LHCN-M2 (cell line): ENCODE measurements around the gene SLC35D2. TPM values are rescaled to one million over a fixed set of nuclear protein-coding genes. Genes with fewer than 3 reads are reported as not detected.
A peak's percentile ranks its signal among the peaks of the same experiment; 100 is the strongest.
"Not testable (repeated sequence)": the region's sequence is repeated elsewhere in the genome, so short reads cannot be mapped to it uniquely, and the experiment has no call there.

Source experiments
- DNase-seq: peaks from one replicate; pipeline ENCODE4 v3.0.0-alpha.2; 2012; ENCODE audit warnings: low read depth
- total RNA-seq: library from RNA; depleted of rRNA; stranded (reverse); fragments of >200 nt; gene quantifications from 2 replicates; pipeline ENCODE4 v1.2.3, GENCODE V29; 2014

The SLC35D2 gene
- total RNA-seq, 1 experiment from 2014 or later: 16.6 TPM

- no peak for DNase-seq
Observed at GRCh38 chr9:96361668-96362067, 21.8 kb downstream of the SLC35D2 start.

DNA sequence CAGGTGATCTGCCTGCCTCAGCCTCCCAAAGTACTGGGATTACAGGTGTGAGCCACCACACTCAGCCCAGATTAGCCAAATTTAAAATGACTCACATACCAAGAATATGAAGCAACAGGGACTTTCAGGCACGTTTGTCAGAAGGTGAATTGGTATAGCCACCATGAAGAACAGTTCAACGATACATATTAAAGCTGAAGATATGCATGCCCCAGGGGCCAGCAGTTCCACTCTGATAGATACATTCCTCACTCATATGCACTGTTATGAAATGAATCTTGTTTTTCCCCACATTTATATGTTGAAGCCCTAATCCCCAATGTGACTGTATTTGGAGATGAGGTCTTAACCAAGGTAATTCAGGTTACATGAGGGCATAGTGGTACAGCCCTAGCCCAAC is 22.5 kb downstream of the SLC35D2 start:
- no peak for DNase-seq

DNA sequence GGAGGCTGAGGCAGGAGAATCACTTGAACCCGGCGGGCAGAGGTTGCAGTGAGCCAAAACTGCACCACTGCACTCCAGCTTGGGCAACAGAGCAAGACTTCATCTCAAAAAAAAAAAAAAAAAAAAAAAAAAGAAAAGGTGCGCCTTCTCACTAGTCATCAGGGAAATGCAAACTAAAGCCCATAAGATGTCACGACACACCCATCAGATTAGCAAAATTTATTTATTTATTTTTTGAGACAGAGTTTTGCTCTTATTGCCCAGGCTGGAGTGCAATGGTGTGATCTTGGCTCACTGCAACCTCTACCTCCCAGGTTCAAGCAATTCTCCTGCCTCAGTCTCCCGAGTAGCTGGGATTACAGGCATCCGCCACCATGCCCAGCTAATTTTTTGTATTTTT is 23.0 kb downstream of the SLC35D2 start:
- DNase-seq: not testable (repeated sequence)

- DNase-seq: no peak
Observed at GRCh38 chr9:96350866-96351265, 32.6 kb downstream of the SLC35D2 start.

- DNase-seq: no peak
Observed at GRCh38 chr9:96348261-96348660, 35.2 kb downstream of the SLC35D2 start.

DNA sequence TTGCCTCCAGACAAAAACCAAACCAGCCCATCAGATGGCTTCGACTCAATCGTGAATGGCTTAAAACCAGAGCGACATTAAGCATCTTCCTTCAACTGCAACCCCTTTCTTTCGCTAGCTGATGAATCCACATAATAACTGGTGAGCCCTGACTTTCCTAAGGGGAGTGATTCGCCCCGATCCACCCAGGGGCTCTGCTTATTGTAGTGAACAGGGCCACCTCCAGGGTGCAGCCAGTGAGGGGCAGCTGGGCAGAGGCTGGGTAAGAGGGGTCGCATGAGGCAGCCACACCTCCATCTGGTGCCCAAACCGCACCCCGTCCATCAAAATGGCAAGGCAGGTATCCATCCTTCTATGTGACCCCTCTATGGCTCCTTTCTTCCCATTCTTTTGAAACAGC is 38.0 kb downstream of the SLC35D2 start:
- no peak for DNase-seq

DNA sequence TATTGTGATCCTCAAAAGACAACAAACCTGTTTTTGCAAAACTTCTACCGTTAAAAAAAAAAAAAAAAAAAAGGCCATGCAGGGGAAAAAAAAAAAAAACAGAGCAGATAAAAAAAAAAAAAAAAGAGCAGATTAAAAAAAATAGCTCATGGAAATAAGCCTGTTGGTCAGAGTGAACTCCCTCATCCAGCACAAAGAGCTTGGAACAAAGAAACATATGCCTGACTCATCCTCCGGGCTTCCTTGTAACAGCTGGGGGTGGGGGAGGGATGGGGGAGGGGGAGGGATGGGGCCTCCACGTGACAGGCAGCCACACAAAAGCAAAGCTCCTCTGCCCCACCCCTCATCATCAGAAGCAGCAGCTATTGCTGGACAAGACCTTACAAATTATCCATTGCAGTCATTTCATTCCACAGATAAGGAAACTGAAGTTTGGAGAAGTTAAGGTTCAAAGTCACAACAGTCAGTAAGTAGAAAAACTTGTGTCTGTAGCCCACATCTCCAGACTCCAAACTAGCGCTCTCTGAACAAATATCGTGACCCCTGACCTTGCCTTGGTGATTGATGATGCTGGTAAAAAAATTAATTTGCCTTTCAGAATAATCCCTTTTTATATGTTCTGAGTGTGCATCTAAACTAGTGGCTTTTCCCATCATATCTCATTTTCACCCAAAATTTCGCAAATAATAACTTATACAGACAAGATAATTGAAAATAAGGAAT is 38.9 kb downstream of the SLC35D2 start:
- DNase-seq: peak; percentile 96

DNA sequence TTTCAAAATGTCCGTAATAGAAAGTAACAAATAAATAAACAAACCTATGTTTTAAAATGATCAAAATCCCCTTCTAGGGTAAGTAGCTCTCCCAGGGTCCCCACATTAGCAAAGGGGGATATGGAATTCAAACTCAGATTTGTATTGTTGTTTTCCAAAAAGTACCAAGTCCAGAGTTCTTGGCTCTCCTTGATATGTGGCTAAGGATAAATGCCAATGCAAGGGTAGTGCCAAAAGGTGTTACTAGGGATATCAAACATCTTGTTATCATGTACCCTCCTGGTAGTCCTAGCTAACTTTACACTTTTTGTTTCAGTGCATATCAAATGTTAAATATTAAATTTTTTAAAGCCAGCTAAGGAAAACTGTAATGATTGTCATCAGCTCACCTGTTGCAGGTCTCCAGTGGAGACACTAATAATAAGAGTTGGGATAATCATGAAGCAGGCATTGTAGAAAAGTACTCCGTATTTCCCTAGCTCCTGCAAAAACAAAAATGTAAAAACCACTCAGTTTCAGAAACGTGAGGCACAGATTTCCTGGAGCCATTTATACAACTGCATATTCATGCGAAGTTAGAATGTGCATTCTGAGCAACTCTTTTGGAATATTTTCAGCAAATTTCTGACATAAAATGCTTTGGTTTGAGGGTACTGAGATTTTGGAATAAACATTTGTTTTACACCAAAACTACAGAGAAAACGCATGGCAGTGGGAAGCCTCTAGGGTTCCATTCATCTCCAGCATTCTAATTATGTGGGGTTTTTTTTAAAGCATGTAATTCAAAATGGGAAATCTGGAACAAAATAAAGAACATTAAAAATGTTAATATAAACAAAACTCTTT is 39.8 kb downstream of the SLC35D2 start:
- no peak for DNase-seq

GRCh38 chr9:96342571-96343245 is 40.8 kb downstream of the SLC35D2 start:
- no peak for DNase-seq

- DNase-seq: no peak
Observed at GRCh38 chr9:96340707-96341106, 42.8 kb downstream of the SLC35D2 start.

GRCh38 chr9:96338299-96338698 is 45.2 kb downstream of the SLC35D2 start:
- no peak for DNase-seq

GRCh38 chr9:96333958-96334357 is 49.6 kb downstream of the SLC35D2 start:
- no peak for DNase-seq

GRCh38 chr9:96331236-96331947 is 52.1 kb downstream of the SLC35D2 start:
- DNase-seq: no peak

DNA sequence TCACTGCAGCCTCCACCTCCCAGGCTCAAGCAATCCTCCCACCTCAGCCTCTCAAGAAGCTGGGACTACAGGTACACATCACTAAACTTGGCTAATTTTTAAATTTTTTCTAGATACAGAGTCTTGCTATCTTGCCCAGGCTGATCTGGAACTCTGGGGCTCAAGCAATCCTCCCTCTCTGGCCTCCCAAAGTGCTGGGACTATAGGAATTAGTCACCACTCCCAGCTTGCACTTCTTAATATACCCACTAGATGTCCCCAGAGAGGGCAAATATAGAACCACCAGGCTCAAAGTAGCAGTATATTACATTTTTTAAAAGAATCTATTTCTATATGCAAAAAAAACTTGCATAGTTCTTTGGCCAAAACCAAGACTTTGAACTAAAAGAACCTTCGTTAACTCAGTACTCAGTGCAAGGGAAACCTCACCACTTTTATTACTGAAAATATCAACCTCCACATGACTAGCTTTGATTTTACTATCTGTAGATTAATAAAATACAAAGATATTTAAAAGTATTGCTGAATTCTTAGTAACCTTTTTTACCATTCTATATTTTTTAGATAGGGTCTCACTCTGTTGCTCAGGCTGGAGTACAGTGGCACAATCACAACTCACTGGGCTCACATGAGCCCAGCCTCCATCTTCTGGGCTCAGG is 55.7 kb downstream of the SLC35D2 start:
- peak; percentile 68 for DNase-seq

DNA sequence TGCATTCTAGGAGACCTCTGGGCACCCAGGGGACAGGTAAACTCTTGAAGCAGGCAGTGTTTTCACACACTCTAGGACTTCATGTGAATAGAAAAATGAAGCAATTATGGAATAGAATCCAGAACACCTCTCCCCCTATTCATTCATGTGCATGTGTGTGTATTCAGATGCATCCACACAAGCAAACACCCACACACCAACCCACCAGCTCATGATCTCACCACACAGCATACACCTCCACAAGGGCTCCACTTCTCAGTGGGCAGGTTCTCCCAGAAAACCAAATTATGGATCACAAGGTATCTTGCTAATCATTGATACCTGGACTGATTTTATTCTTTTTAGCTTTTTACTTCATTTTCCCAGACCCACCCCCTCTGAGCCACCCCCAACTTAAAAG is 60.3 kb downstream of the SLC35D2 start:
- DNase-seq: no peak

DNA sequence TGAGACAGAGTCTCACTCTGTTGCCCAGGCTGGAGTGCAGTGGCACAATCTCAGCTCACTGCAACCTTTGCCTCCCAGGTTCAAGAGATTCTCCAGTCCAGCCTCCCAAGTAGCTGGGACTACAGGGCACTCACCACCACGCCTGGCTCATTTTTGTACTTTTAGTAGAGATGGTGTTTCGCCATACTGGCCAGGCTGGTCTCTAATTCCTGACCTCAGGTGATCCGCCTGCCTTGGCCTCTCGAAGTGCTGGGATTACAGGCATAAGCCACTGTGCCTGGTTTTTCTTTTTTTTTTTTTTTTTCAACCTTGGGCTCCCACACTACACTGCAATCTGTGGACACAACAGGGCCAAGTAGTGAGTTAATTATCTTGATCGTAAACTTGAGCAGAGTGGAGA is 60.8 kb downstream of the SLC35D2 start:
- DNase-seq: not testable (repeated sequence)

DNA sequence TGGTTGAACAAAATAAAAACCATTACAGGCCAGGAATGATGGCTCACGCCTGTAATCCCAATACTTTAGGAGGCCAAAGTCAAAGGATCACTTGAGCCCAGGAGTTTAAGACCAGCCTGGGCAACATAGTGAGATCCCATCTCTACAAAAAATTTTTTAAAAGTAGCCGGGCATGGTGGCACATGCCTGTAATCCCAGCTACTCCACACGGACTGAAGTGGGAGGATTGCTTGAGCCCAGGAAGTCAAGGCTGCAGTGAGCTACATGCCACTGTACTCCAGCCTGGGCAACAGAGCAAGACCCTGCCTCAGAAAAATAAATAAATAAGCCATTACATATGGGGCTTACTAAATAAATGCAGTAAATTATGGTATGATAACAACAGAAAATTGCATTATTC is 61.3 kb downstream of the SLC35D2 start:
- not testable (repeated sequence) for DNase-seq

- DNase-seq: no peak
Observed at GRCh38 chr9:96321515-96321914, 62.0 kb downstream of the SLC35D2 start.

GRCh38 chr9:96320749-96321280 is 62.7 kb downstream of the SLC35D2 start:
- no peak for DNase-seq

DNA sequence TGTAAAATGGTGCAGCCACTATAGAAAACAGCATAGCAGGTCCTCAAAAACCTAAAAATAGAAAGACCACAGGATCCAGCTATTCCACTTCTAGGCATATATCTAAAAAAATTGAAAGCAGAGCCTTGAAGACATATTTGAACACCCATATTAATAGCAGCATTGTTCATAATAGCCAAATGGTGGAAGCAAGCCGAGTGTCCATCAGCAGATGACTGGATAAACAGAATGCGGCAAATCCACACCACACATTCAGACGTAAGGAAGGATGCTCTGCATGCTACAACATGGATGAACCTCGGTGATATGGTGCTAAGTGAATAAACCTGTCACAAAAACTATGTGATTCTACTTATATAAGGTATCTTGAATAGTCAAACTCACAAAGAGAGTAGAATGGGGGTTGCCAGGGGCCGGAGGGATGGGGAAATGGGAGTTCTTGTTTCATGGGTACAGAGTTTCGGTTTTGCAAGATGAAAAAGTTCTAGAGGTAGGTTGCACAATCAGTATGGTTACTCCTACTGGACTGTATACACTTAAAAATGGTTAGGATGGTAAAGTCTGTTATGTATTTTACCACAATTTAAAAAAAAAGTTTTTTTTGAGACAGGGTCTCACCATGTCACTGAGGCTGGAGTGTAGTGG is 64.5 kb downstream of the SLC35D2 start:
- no peak for DNase-seq
